Peyer's patch (tissue), 4 donors: ENCODE results near the gene SDHC. TPM values are rescaled to one million over a fixed set of nuclear protein-coding genes. Genes with fewer than 3 reads are reported as not detected.
"Not testable (repeated sequence)": the region's sequence is repeated elsewhere in the genome, so short reads cannot be mapped to it uniquely, and the experiment has no call there.

ENCODE experiments used
- DNase-seq, 3 donors: peaks; one replicate each; pipeline ENCODE4 v3.0.0-alpha.2; 2017 to 2019
- H3K27ac ChIP-seq, 4 donors: fragments of 200-600 bp; sonication (generic); one replicate each; pipeline ENCODE4 v1.5.1; 2016 to 2019
- H3K27me3 ChIP-seq, 2 donors: fragments of 200-600 bp; sonication (generic); one replicate each; pipeline ENCODE4 v1.5.1; 2019
- H3K36me3 ChIP-seq, 3 donors: fragments of 200-600 bp; sonication (generic); one replicate each; pipeline ENCODE4 v1.5.1; 2016 to 2019
- H3K4me1 ChIP-seq, 4 donors: fragments of 200-600 bp; sonication (generic); one replicate each; pipeline ENCODE4 v1.5.1; 2016 to 2019
- H3K4me3 ChIP-seq, 4 donors: fragments of 200-600 bp; sonication (generic); 1 replicate in 3 of 4; 2 replicates in 1 of 4; pipeline ENCODE4 v1.5.1; 2016 to 2019; ENCODE audit warnings: mild to moderate bottlenecking in 1 of 4
- H3K9me3 ChIP-seq, 4 donors: fragments of 200-600 bp; sonication (generic); one replicate each; pipeline ENCODE4 v1.5.1; 2016 to 2019; ENCODE audit warnings: mild to moderate bottlenecking in 1 of 4
- CTCF ChIP-seq, 6 experiments: fragments of 450-650 bp in 4 of 6; fragments of 200-600 bp in 2 of 6; sonication (generic) in 1 of 6; IDR thresholded peaks; one replicate each; pipeline ENCODE4 v1.5.1; 2017 to 2019; ENCODE audit warnings: antibody characterized with exemption in 6 of 6, mild to moderate bottlenecking in 3 of 6, moderate library complexity in 1 of 6
- POLR2A ChIP-seq, 2 donors: fragments of 450-650 bp; IDR thresholded peaks; one replicate each; pipeline ENCODE4 v1.5.1; 2017; ENCODE audit warnings: antibody characterized with exemption in 2 of 2, mild to moderate bottlenecking in 2 of 2, moderate library complexity in 2 of 2
- total RNA-seq, 4 donors: library from RNA; depleted of rRNA; stranded (reverse); fragments of >200 nt; gene quantifications; one replicate each; pipeline ENCODE4 v1.1.0, GENCODE V29; 2016

The SDHC gene
- total RNA-seq, 4 donors from 2014 or later: 33.3 to 85.5 (median 60.6) TPM

- TF ChIP-seq CTCF (IDR thresholded peaks at IDR 0.05) (peak in 1 of 6 experiments; percentile 5), POLR2A (IDR thresholded peaks at IDR 0.05) (no peak)
- Histone ChIP-seq H3K27ac (peak overlapping the region; percentile 87 to 91 (median 88)), H3K4me3 (peak overlapping the region; percentile 72 to 84 (median 78)), H3K9me3 (no peaks in the 10 kb centered on the region), H3K27me3 (no peaks in the 10 kb centered on the region), H3K4me1 (peaks cover 0 to 18% (median 4%) of the 10 kb centered on the region in 4 donors), H3K36me3 (no peaks in the 10 kb centered on the region)
- no peak for DNase-seq
These were observed 504 bp upstream of the SDHC start for GRCh38 chr1:161313554-161314200.

GRCh38 chr1:161315841-161316674 is 1.9 kb downstream of the SDHC start:
- not testable (repeated sequence) for H3K4me3 ChIP-seq, H3K27me3 ChIP-seq, H3K9me3 ChIP-seq, H3K27ac ChIP-seq, DNase-seq, H3K36me3 ChIP-seq
- peaks cover 0 to 18% (median 4%) of the 10 kb centered on the region in 4 donors for H3K4me1 ChIP-seq

- Histone ChIP-seq H3K27me3 (no peaks in the 10 kb centered on the region), H3K9me3 (no peaks in the 10 kb centered on the region), H3K4me1 (no peaks in the 10 kb centered on the region), H3K4me3 (no peak overlapping the region), H3K27ac (no peak overlapping the region), H3K36me3 (peaks cover 0 to 51% (median 0%) of the 10 kb centered on the region in 3 donors)
- DNase-seq: no peak
- TF ChIP-seq POLR2A (IDR thresholded peaks at IDR 0.05) (no peak), CTCF (IDR thresholded peaks at IDR 0.05) (no peak)
These were observed 9.8 kb downstream of the SDHC start for GRCh38 chr1:161324020-161324419.

- Histone ChIP-seq H3K9me3 (no peaks in the 10 kb centered on the region), H3K4me1 (no peaks in the 10 kb centered on the region), H3K4me3 (no peak overlapping the region), H3K27me3 (no peaks in the 10 kb centered on the region), H3K27ac (no peak overlapping the region), H3K36me3 (peaks cover 0 to 93% (median 0%) of the 10 kb centered on the region in 3 donors)
- TF ChIP-seq CTCF (IDR thresholded peaks at IDR 0.05) (no peak), POLR2A (IDR thresholded peaks at IDR 0.05) (no peak)
- no peak for DNase-seq
These were observed 16.2 kb downstream of the SDHC start for GRCh38 chr1:161330346-161330745.

GRCh38 chr1:161333166-161333565 is 19.0 kb downstream of the SDHC start:
- Histone ChIP-seq H3K36me3 (peaks cover 0 to 95% (median 0%) of the 10 kb centered on the region in 3 donors), H3K27me3 (no peaks in the 10 kb centered on the region)

GRCh38 chr1:161335796-161336195 is 21.6 kb downstream of the SDHC start:
- H3K4me1 ChIP-seq: no peaks in the 10 kb centered on the region
- H3K27ac ChIP-seq: no peak overlapping the region
- H3K9me3 ChIP-seq: no peaks in the 10 kb centered on the region
- no peaks in the 10 kb centered on the region for H3K27me3 ChIP-seq
- no peak for TF ChIP-seq CTCF (IDR thresholded peaks at IDR 0.05)
- no peak for TF ChIP-seq POLR2A (IDR thresholded peaks at IDR 0.05)
- DNase-seq: no peak
- H3K36me3 ChIP-seq: peaks cover 0 to 86% (median 0%) of the 10 kb centered on the region in 3 donors
- no peak overlapping the region for H3K4me3 ChIP-seq

More at GRCh38 chr1:161333166-161333565, 19.0 kb downstream of the SDHC start:
- H3K9me3 ChIP-seq: no peaks in the 10 kb centered on the region
- TF ChIP-seq POLR2A (IDR thresholded peaks at IDR 0.05): no peak
- DNase-seq: no peak
- H3K27ac ChIP-seq: no peak overlapping the region
- H3K4me3 ChIP-seq: no peak overlapping the region
- H3K4me1 ChIP-seq: no peaks in the 10 kb centered on the region
